Tibial nerve (tissue), 4 donors: Measurements from ENCODE around the gene ZCCHC24. TPM values are rescaled to one million over a fixed set of nuclear protein-coding genes. Genes with fewer than 3 reads are reported as not detected.

Source experiments
- DNase-seq, 2 donors: peaks; one replicate each; pipeline ENCODE4 v3.0.0-alpha.2; 2019; ENCODE audit warnings: low spot score in 2 of 2
- H3K27ac ChIP-seq, 4 donors: fragments of 200-600 bp; sonication (generic) in 3 of 4; one replicate each; pipeline ENCODE4 v1.5.1; 2017 to 2019; ENCODE audit warnings: mild to moderate bottlenecking in 1 of 4
- H3K27me3 ChIP-seq, 2 donors: fragments of 200-600 bp; sonication (generic) in 1 of 2; one replicate each; pipeline versions ENCODE4 v1.5.1 to v1.6.0; 2017 to 2019
- H3K36me3 ChIP-seq, 3 donors: fragments of 200-600 bp; sonication (generic); one replicate each; pipeline ENCODE4 v1.5.1; 2018 to 2019
- H3K4me1 ChIP-seq, 4 donors: fragments of 200-600 bp; sonication (generic) in 3 of 4; one replicate each; pipeline ENCODE4 v1.5.1; 2017 to 2019
- H3K4me3 ChIP-seq, 4 donors: fragments of 200-600 bp; sonication (generic) in 3 of 4; one replicate each; pipeline ENCODE4 v1.5.1; 2017 to 2019; ENCODE audit warnings: mild to moderate bottlenecking in 1 of 4, moderate library complexity in 1 of 4
- H3K9me3 ChIP-seq, 4 donors: fragments of 200-600 bp; sonication (generic) in 3 of 4; one replicate each; pipeline ENCODE4 v1.5.1; 2017 to 2019
- EP300 ChIP-seq, 2 donors: sonication (generic); formaldehyde crosslinking; IDR thresholded peaks; one replicate each; pipeline ENCODE4 v1.6.1; 2017; ENCODE audit warnings: antibody characterized with exemption in 2 of 2, mild to moderate bottlenecking in 1 of 2
- POLR2A ChIP-seq, 2 donors: fragments of 450-650 bp; IDR thresholded peaks; one replicate each; pipeline ENCODE4 v1.6.1; 2017; ENCODE audit warnings: antibody characterized with exemption in 2 of 2, mild to moderate bottlenecking in 2 of 2, moderate library complexity in 2 of 2
- WGBS, 2 donors: methylation state at CpG; one replicate each; pipeline ENCODE4 v1.1.5; 2018; 5-methylcytosine and 5-hydroxymethylcytosine counted together
- total RNA-seq, 4 donors: library from RNA; depleted of rRNA; stranded (reverse); fragments of >200 nt; gene quantifications; one replicate each; pipeline ENCODE4 v1.1.0, GENCODE V29; 2016
- TF ChIP-seq, protein P1 (sequence below), 5 experiments: fragments of 200-600 bp in 3 of 5; fragments of 450-650 bp in 2 of 5; sonication (generic) in 3 of 5; IDR thresholded peaks; one replicate each; pipeline ENCODE4 v1.5.1; 2016 to 2019; ENCODE audit warnings: antibody characterized with exemption in 5 of 5, mild to moderate bottlenecking in 3 of 5, moderate library complexity in 2 of 5

ZCCHC24 gene
- total RNA-seq, 4 donors from 2014 or later = 122 to 165 (median 138) TPM

- no peak for DNase-seq
- Histone ChIP-seq H3K27me3 (no peaks in the 10 kb centered on the region), H3K4me3 (no peak overlapping the region), H3K9me3 (no peaks in the 10 kb centered on the region), H3K27ac (no peak overlapping the region), H3K4me1 (peaks cover 0 to 29% (median 11%) of the 10 kb centered on the region in 4 donors), H3K36me3 (no peaks in the 10 kb centered on the region)
- TF ChIP-seq, protein P1, sequence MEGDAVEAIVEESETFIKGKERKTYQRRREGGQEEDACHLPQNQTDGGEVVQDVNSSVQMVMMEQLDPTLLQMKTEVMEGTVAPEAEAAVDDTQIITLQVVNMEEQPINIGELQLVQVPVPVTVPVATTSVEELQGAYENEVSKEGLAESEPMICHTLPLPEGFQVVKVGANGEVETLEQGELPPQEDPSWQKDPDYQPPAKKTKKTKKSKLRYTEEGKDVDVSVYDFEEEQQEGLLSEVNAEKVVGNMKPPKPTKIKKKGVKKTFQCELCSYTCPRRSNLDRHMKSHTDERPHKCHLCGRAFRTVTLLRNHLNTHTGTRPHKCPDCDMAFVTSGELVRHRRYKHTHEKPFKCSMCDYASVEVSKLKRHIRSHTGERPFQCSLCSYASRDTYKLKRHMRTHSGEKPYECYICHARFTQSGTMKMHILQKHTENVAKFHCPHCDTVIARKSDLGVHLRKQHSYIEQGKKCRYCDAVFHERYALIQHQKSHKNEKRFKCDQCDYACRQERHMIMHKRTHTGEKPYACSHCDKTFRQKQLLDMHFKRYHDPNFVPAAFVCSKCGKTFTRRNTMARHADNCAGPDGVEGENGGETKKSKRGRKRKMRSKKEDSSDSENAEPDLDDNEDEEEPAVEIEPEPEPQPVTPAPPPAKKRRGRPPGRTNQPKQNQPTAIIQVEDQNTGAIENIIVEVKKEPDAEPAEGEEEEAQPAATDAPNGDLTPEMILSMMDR (IDR thresholded peaks at IDR 0.05) = no peak
- TF ChIP-seq EP300 (IDR thresholded peaks at IDR 0.05) = no peak
- TF ChIP-seq POLR2A (IDR thresholded peaks at IDR 0.05) = no peak
- 70 to 78% methylated on average over 9 of the region's 9 CpGs for WGBS, 2 donors
These were observed 45.1 kb upstream of the ZCCHC24 start for GRCh38 chr10:79490400-79491142.

DNA sequence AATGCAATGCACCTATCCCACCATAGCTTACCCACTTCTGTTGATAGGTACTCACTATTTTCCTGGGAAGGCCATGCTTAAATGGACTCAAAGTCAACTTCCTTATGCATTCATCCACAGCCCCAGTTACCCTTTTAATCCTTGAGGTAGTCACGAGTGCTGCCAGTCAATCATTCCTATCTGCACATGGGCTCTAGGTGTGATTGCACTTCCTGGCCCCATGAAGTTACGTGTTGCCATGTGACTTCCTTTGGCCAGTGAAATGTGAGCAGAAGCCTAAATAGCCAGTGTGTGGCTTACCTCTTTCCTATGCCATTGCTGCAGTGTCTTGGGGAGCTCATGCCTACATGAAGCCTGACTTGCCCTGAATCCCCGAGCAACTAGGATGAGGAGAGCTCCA lies 43.4 kb upstream of the ZCCHC24 start:
- no peak for DNase-seq
- Histone ChIP-seq H3K36me3 (no peaks in the 10 kb centered on the region), H3K4me3 (no peak overlapping the region), H3K9me3 (no peaks in the 10 kb centered on the region), H3K4me1 (peaks cover 0 to 37% (median 14%) of the 10 kb centered on the region in 4 donors), H3K27me3 (no peaks in the 10 kb centered on the region), H3K27ac (peak overlapping the region in 3 of 4 donors; percentile 21 to 82 (median 60))
- no peak for TF ChIP-seq POLR2A (IDR thresholded peaks at IDR 0.05)
- no peak for TF ChIP-seq EP300 (IDR thresholded peaks at IDR 0.05)
- 77 to 91% methylated on average over 3 of the region's 3 CpGs for WGBS, 2 donors

DNA sequence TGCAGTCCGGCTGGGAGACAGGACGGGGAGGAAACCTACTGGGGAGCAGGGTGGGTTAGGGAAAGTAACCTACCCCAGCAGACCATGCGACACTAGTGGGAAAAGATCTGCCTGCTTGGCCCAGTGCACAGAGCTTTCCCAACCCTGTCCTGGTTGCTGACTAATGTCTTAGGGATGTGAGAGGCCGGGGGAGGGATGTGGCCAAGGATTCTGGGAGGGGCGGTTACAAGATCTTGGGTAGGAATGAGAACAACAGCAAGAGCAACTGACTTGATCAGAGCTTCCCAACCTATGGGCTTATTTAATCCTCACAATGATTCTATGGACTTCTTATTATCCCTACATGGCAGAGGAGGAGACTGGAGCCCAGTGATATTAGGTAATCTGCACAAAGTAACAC lies 42.9 kb upstream of the ZCCHC24 start:
- DNase-seq = peak; percentile 67 to 77
- Histone ChIP-seq H3K4me3 (no peak overlapping the region), H3K4me1 (peaks cover 0 to 42% (median 16%) of the 10 kb centered on the region in 4 donors), H3K9me3 (no peaks in the 10 kb centered on the region), H3K27me3 (no peaks in the 10 kb centered on the region), H3K36me3 (no peaks in the 10 kb centered on the region), H3K27ac (peak overlapping the region; percentile 32 to 82 (median 56))
- TF ChIP-seq EP300 (IDR thresholded peaks at IDR 0.05) (peak; percentile 38 to 42), POLR2A (IDR thresholded peaks at IDR 0.05) (no peak)
- TF ChIP-seq, protein P1 (IDR thresholded peaks at IDR 0.05) = no peak
- 51 to 55% methylated on average over 5 of the region's 5 CpGs for WGBS, 2 donors

DNA sequence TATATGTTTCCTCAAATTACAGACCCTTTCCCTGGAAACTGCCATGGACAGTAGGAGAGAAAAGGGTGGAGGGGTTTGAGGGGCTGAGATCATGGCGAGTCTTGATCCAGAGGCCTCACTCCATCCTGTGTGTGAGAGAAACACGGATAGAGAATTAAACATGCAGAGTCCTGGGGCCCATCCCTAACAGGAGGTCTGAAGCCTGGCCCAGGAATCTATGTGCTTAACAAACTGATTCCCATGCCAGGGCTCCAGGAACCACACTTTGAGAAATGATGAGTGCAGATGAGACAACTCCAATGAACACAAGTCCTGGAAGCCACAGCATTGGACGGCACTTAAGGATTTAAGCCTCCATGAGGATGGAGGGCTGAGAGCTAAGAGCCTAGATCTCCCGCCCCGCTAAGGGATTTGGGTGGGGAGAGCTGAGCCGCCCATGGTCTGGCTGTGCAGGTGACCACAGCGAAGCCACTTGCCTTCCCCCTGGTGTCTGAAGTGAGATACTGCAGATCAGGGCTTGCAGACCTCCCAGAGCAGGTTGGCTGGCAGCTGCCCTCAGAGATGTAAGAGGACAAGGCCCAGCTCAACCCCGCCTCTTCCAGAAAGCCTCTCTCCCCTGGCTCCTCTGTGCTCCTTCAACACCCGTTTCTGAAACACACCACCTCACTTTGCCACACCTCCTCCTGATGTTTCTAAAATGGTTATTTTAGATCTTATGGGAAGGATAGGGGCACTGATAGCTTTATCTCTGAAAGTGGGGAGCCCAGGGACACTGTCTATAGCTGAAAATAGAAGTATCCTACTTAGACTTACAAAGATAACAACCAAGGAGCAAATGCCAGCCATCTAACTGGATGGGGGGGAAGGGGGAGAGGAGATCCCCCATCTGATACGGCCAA lies 42.1 kb upstream of the ZCCHC24 start:
- H3K27me3 ChIP-seq = no peaks in the 10 kb centered on the region
- H3K4me1 ChIP-seq = peaks cover 0 to 49% (median 16%) of the 10 kb centered on the region in 4 donors
- TF ChIP-seq, protein P1 (IDR thresholded peaks at IDR 0.05) = peak; percentile 50 to 77 (median 63)
- TF ChIP-seq EP300 (IDR thresholded peaks at IDR 0.05) (peak in 1 of 2 donors; percentile 6), POLR2A (IDR thresholded peaks at IDR 0.05) (no peak)
- DNase-seq = peak; percentile 30 to 54
- peak overlapping the region; percentile 31 to 82 (median 42) for H3K27ac ChIP-seq
- H3K4me3 ChIP-seq = no peak overlapping the region
- WGBS, 2 donors = 62 to 67% methylated on average over 10 of the region's 10 CpGs
- no peaks in the 10 kb centered on the region for H3K36me3 ChIP-seq
- no peaks in the 10 kb centered on the region for H3K9me3 ChIP-seq

- no peak for DNase-seq
- Histone ChIP-seq H3K27ac (no peak overlapping the region), H3K27me3 (no peaks in the 10 kb centered on the region)
These were observed 39.1 kb upstream of the ZCCHC24 start for GRCh38 chr10:79484476-79484875.

More at GRCh38 chr10:79484476-79484875, 39.1 kb upstream of the ZCCHC24 start:
- Histone ChIP-seq H3K9me3 (no peaks in the 10 kb centered on the region), H3K4me1 (peaks cover 0 to 40% (median 12%) of the 10 kb centered on the region in 4 donors), H3K4me3 (no peak overlapping the region), H3K36me3 (no peaks in the 10 kb centered on the region)
- TF ChIP-seq EP300 (IDR thresholded peaks at IDR 0.05) (no peak), POLR2A (IDR thresholded peaks at IDR 0.05) (no peak)
- WGBS, 2 donors = 71 to 76% methylated on average over 6 of the region's 6 CpGs
